ENCODE data around the gene FBXW2.

GRCh38 chr9:120718316-120718715 is 74.9 kb downstream of the FBXW2 start:
- TF ChIP-seq, protein P1, sequence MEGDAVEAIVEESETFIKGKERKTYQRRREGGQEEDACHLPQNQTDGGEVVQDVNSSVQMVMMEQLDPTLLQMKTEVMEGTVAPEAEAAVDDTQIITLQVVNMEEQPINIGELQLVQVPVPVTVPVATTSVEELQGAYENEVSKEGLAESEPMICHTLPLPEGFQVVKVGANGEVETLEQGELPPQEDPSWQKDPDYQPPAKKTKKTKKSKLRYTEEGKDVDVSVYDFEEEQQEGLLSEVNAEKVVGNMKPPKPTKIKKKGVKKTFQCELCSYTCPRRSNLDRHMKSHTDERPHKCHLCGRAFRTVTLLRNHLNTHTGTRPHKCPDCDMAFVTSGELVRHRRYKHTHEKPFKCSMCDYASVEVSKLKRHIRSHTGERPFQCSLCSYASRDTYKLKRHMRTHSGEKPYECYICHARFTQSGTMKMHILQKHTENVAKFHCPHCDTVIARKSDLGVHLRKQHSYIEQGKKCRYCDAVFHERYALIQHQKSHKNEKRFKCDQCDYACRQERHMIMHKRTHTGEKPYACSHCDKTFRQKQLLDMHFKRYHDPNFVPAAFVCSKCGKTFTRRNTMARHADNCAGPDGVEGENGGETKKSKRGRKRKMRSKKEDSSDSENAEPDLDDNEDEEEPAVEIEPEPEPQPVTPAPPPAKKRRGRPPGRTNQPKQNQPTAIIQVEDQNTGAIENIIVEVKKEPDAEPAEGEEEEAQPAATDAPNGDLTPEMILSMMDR (IDR thresholded peaks at IDR 0.05), result no peak
- no peak for TF ChIP-seq POLR2AphosphoS5 (IDR thresholded peaks at IDR 0.05)

All from stomach (tissue), 4 donors.